ELR (cell line): Measurements from ENCODE around the gene TDRD10.

Experiments used
- DNase-seq: peaks from one replicate; pipeline ENCODE4 v3.0.0-alpha.2; 2015; ENCODE audit warnings: low read depth

Gene TDRD10

GRCh38 chr1:154578058-154578418 lies 76.0 kb downstream of the TDRD10 start:
- no peak for DNase-seq

GRCh38 chr1:154579374-154579773 lies 77.4 kb downstream of the TDRD10 start:
- no peak for DNase-seq

DNA sequence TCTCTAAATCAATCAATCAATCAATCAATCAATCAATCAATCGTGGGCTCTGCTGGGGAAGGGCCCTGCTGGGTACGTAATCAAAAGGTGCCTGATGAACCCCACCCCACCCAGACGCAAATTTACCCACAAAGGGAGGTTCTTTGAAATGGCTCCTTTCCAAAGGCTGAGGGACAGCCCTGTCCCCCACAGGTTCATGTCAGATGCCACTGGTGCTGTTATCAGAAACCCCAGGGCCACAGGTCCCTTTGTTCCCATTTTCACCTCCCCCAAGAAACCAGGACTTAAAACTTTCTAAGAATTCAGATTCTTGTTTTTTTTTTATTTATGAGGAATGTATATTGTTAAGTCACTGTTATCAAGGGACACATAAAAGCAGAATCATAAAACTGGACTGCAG lies 79.7 kb downstream of the TDRD10 start:
- no peak for DNase-seq

DNA sequence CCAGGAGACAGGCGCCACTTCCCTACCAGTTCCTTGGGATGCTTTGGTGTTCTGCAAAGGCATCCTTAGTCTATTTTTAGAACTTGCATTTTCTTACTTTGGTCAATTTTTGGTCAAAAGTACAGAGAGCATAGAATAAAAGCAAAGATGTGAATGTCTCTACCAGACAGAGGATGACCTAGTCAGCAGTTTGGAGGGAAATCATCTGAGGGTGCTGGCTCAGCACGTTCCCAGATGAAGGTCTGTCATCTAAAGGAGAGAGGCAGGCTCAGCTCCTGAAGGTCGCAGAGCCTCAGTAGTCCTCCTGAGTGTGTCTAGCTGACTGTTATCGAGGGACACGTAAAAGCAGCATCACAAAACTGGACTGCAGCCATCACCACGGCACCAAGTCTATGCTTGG lies 80.9 kb downstream of the TDRD10 start:
- DNase-seq: no peak

DNA sequence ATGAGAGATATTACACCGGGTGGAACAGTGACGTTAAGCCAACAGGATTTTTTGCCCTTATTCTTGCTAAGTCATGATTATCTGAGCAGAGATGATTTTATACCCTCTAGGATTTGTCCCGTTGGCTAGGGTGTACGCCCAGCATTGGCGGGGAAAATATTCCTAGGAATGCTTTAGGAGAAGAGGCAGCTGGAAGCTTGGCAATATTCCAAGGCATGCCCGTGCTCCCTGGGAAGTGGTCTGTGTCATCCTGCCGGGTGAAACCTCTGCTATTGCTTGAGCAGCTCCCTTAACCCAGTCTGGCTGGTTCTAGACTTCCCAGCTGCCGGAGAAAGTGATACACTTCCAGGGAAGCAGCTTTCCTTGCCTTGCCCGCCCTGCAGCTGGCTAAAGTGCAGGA lies 81.8 kb downstream of the TDRD10 start:
- DNase-seq: no peak

DNA sequence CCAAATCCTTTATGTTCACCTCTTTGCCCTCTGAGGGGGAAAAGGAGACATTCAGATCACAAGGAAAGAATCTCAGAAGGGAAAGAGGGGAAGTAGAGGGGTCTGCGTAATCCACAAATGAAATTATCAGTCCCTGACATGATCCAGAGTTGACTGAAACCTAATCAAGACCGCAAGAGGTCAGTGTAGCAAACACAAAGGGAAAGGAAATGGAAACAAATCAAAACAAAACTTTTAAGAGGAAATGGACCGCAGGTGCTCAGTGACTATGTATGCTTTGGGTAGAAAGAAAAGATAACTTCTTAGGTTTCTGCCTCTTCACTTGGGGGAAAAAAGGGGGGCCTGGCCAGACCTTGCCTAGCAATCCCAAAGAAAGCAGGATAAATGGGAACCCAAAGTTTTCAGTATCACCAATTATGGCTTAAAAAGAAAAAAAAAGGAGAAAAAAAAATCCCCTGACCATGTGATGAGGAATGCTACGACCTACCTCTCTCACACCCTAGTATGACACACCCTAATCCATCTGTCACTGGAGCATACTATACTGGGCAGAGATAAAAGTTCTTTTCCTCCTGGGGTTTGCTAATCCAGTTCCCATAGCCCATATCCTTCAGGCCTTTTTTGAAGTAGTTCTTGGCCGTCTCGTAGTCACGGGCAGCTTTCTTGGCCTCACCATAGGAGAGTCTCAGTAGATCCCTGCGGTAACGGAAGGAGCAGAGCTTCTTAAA lies 82.4 kb downstream of the TDRD10 start:
- DNase-seq: no peak

DNA sequence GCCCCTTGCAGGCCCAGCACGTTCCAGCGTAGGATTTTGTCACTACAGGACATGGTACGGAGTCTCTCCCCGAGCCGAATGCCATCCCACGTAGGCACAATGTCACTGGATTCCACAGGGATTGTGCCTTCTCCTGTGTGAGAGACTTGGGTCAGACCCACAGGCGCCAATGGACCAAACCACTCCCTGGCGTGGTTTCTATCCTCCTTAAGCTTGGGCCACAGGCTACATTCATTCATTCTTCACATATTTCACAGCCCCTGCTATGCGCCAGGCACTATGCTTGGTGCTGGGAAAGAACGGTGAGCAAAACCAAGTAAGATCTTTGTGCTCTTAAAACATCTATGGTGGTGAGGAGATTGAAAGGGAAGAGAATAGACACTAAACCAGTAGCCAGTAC lies 84.2 kb downstream of the TDRD10 start:
- DNase-seq: no peak

DNA sequence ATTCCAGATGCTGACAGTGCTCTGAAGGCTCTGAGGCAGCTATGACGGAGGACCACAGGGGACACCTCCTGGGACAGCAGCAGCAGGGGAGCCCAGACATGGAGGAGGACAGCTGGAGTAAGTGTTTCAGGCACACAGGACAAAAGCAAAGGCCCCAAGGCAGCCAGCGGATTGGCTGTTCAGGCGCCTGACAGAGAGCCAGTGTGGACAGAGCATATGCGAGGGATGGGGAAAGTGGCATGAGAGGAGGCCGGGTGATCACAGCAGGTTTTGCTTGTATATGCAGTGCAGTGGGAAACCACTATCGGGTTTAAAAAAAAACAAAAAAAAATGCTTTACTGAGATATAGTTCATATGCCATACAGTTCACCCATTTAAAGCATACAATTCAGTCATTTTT lies 84.6 kb downstream of the TDRD10 start:
- DNase-seq: no peak

DNA sequence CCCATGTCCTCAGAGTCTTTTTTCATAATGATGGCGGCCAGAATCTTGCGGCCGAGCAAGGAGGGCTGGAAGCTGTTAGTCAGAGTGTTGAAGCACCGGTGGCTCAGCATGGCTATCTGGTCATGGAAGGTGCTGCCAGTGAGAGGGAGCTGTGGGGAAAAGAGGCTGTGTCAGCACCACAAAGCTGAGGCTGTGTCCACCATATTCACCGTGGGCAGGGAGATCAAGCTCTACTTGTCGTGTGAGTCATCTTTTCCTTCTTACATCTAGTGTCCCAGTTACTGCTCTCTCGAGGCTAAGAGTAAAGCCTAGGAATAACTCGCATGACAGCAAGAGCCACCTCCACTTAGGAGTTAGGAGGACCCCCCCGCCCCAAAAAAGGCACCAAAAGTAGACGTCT lies 87.8 kb downstream of the TDRD10 start:
- peak; percentile 19 for DNase-seq

GRCh38 chr1:154590756-154591155 lies 88.7 kb downstream of the TDRD10 start:
- DNase-seq: no peak

GRCh38 chr1:154591206-154591605 lies 89.2 kb downstream of the TDRD10 start:
- no peak for DNase-seq

- DNase-seq: no peak
These were observed 91.4 kb downstream of the TDRD10 start for GRCh38 chr1:154593390-154593789.

- DNase-seq: no peak
These were observed 92.8 kb downstream of the TDRD10 start for GRCh38 chr1:154594811-154595210.

GRCh38 chr1:154595621-154596020 lies 93.6 kb downstream of the TDRD10 start:
- peak; percentile 81 for DNase-seq
